Measurements from ENCODE around the gene ZPLD1. TPM values are rescaled to one million over a fixed set of nuclear protein-coding genes. Genes with fewer than 3 reads are reported as not detected.

Gene ZPLD1
- 0.15 TPM in 1 of 2 replicates, not detected in the other for total RNA-seq (2014; rRNA removed)
- Bru-seq, nascent RNA = percentile 31 among the genes with signal in this experiment
- percentile 23 among the genes with signal in this experiment for BruChase-seq, experiment 1, labeled RNA remaining after a 6-hour chase
- percentile 38 among the genes with signal in this experiment for BruChase-seq, experiment 2, labeled RNA remaining after a 2-hour chase
- long read RNA-seq, partial matches to known transcripts = 0 of 2 reads
- long read RNA-seq, other reads (novel, unspliced or antisense) = 2 of 2 reads

- H3F3A ChIP-seq (ENCODE audit: low read length, unreplicated experiment) = no peaks in the 10 kb centered on the region
- no peak within 1 kb of the TSS for H2AFZ ChIP-seq (ENCODE audit: low read length)
- H4K20me1 ChIP-seq (ENCODE audit: low read length) = no peaks in the 10 kb centered on the region
- ChIA-PET POLR2A (ENCODE audit: unreplicated experiment) (no interaction called here), CTCF (no interaction called here)
- H3K9me3 ChIP-seq (ENCODE audit: low read length) = no peaks in the 10 kb centered on the region
- no peaks in the 10 kb centered on the region for H3K27me3 ChIP-seq (ENCODE audit: low read length)
- H3K36me3 ChIP-seq (ENCODE audit: low read depth, low read length) = no peaks in the 10 kb centered on the region
- intact Hi-C loops (cut with micrococcal nuclease) = no loop called here
- BruUV-seq (replicated peaks) = no TSS peak
- no peaks in the 10 kb centered on the region for H3K79me2 ChIP-seq (ENCODE audit: low read length)
- no peak within 1 kb of the TSS for H3K4me3 ChIP-seq (ENCODE audit: low read length)
- DNase-seq (no peak), ATAC-seq (no peak)
- H3K9ac ChIP-seq (ENCODE audit: low read length) = no peak within 1 kb of the TSS
- no peak within 1 kb of the TSS for H3K4me2 ChIP-seq (ENCODE audit: low read length)
- TF ChIP-seq CTCF (conservative IDR thresholded peaks at IDR 0.05; ENCODE audit: low read depth, low read length) (no peak), EZH2phosphoT487 (IDR thresholded peaks at IDR 0.05; ENCODE audit: borderline replicate concordance, low read length) (no peak), EZH2 (IDR thresholded peaks at IDR 0.05; ENCODE audit: low read length, unreplicated experiment) (no peak)
- H3K27ac ChIP-seq (ENCODE audit: low read length) = no peak within 1 kb of the TSS
- no peaks in the 10 kb centered on the region for H3K4me1 ChIP-seq (ENCODE audit: insufficient read depth, low read length)
- no peaks in the 10 kb centered on the region for H3K9me2 ChIP-seq (replicated peaks; ENCODE audit: low read length)
Measured at GRCh38 chr3:102434715-102435114, at the start of gene ZPLD1. Gene ZPLD1, plus strand, starts transcription at chr3:102435015. Its CDS starts 3,473 bp downstream, at chr3:102438488.

- Histone ChIP-seq H2AFZ (ENCODE audit: low read length) (no peak overlapping the region), H4K20me1 (ENCODE audit: low read length) (no peaks in the 10 kb centered on the region), H3K9me3 (ENCODE audit: low read length) (no peaks in the 10 kb centered on the region), H3K27ac (ENCODE audit: low read length) (no peak overlapping the region), H3K4me3 (ENCODE audit: low read length) (no peak overlapping the region), H3F3A (ENCODE audit: low read length, unreplicated experiment) (no peaks in the 10 kb centered on the region), H3K9ac (ENCODE audit: low read length) (no peak overlapping the region), H3K27me3 (ENCODE audit: low read length) (no peaks in the 10 kb centered on the region), H3K4me2 (ENCODE audit: low read length) (no peak overlapping the region), H3K36me3 (ENCODE audit: low read depth, low read length) (no peaks in the 10 kb centered on the region), H3K9me2 (replicated peaks; ENCODE audit: low read length) (no peaks in the 10 kb centered on the region), H3K4me1 (ENCODE audit: insufficient read depth, low read length) (peaks cover 6% of the 10 kb centered on the region; the same call in 1 of the 2 replicates), H3K79me2 (ENCODE audit: low read length) (no peaks in the 10 kb centered on the region)
- POLR2A ChIA-PET (ENCODE audit: unreplicated experiment) = no interaction called here
- CTCF ChIA-PET = no interaction called here
- no peak for TF ChIP-seq EZH2phosphoT487 (IDR thresholded peaks at IDR 0.05; ENCODE audit: borderline replicate concordance, low read length)
- no peak for TF ChIP-seq CTCF (conservative IDR thresholded peaks at IDR 0.05; ENCODE audit: low read depth, low read length)
- TF ChIP-seq EZH2 (IDR thresholded peaks at IDR 0.05; ENCODE audit: low read length, unreplicated experiment) = no peak
- ATAC-seq (no peak), DNase-seq (no peak)
- intact Hi-C loops (cut with micrococcal nuclease) = no loop called here
- no TSS peak for BruUV-seq (replicated peaks)
Measured at GRCh38 chr3:102390171-102390864, 44.5 kb upstream of the ZPLD1 start.

GRCh38 chr3:102390916-102391315 lies 43.9 kb upstream of the ZPLD1 start:
- ATAC-seq = no peak
- no TSS peak for BruUV-seq (replicated peaks)

More at GRCh38 chr3:102390916-102391315, 43.9 kb upstream of the ZPLD1 start:
- Histone ChIP-seq H3K9me2 (replicated peaks; ENCODE audit: low read length) (no peaks in the 10 kb centered on the region), H3K4me3 (ENCODE audit: low read length) (no peak overlapping the region), H3K27me3 (ENCODE audit: low read length) (no peaks in the 10 kb centered on the region), H3F3A (ENCODE audit: low read length, unreplicated experiment) (no peaks in the 10 kb centered on the region), H3K79me2 (ENCODE audit: low read length) (no peaks in the 10 kb centered on the region), H2AFZ (ENCODE audit: low read length) (no peak overlapping the region), H3K9me3 (ENCODE audit: low read length) (no peaks in the 10 kb centered on the region), H3K27ac (ENCODE audit: low read length) (no peak overlapping the region), H3K4me1 (ENCODE audit: insufficient read depth, low read length) (peaks cover 6% of the 10 kb centered on the region; the same call in 1 of the 2 replicates), H4K20me1 (ENCODE audit: low read length) (no peaks in the 10 kb centered on the region), H3K9ac (ENCODE audit: low read length) (no peak overlapping the region), H3K4me2 (ENCODE audit: low read length) (no peak overlapping the region), H3K36me3 (ENCODE audit: low read depth, low read length) (no peaks in the 10 kb centered on the region)
- TF ChIP-seq EZH2 (IDR thresholded peaks at IDR 0.05; ENCODE audit: low read length, unreplicated experiment) (no peak), EZH2phosphoT487 (IDR thresholded peaks at IDR 0.05; ENCODE audit: borderline replicate concordance, low read length) (no peak), CTCF (conservative IDR thresholded peaks at IDR 0.05; ENCODE audit: low read depth, low read length) (no peak)
- intact Hi-C loops (cut with micrococcal nuclease) = no loop called here
- POLR2A ChIA-PET (ENCODE audit: unreplicated experiment) = no interaction called here
- no peak for DNase-seq
- CTCF ChIA-PET = no interaction called here
